Testis (tissue), 3 donors: ENCODE measurements around the gene DCHS1. TPM values are rescaled to one million over a fixed set of nuclear protein-coding genes. Genes with fewer than 3 reads are reported as not detected.
A peak's percentile ranks its signal among the peaks of the same experiment; 100 is the strongest.

Source experiments
- DNase-seq: peaks from one replicate; pipeline ENCODE4 v3.0.0-alpha.2; 2019
- H3K27ac ChIP-seq, 2 donors: fragments of 200-600 bp; sonication (generic); one replicate each; pipeline ENCODE4 v1.5.1; 2019
- H3K27me3 ChIP-seq: fragments of 200-600 bp; sonication (generic); one replicate; pipeline ENCODE4 v1.5.1; 2019
- H3K36me3 ChIP-seq: fragments of 200-600 bp; sonication (generic); one replicate; pipeline ENCODE4 v1.5.1; 2017; ENCODE audit warnings: low read depth; ENCODE audit errors: missing control alignments
- H3K4me1 ChIP-seq: fragments of 200-600 bp; sonication (generic); one replicate; pipeline ENCODE4 v1.5.1; 2019
- H3K4me3 ChIP-seq, 2 donors: fragments of 200-600 bp; sonication (generic); one replicate each; pipeline ENCODE4 v1.5.1; 2017 to 2019
- H3K9me3 ChIP-seq: fragments of 200-600 bp; sonication (generic); one replicate; pipeline ENCODE4 v1.5.1; 2017
- CTCF ChIP-seq, 3 experiments: fragments of 450-650 bp in 2 of 3; fragments of 200-600 bp in 1 of 3; sonication (generic) in 1 of 3; IDR thresholded peaks; one replicate each; pipeline ENCODE4 v1.5.1; 2016 to 2019; ENCODE audit warnings: antibody characterized with exemption in 3 of 3, mild to moderate bottlenecking in 2 of 3, moderate library complexity in 1 of 3
- POLR2A ChIP-seq: fragments of 450-650 bp; IDR thresholded peaks from one replicate; pipeline ENCODE4 v1.6.1; 2017; ENCODE audit warnings: antibody characterized with exemption, mild to moderate bottlenecking, moderate library complexity
- WGBS, 2 donors: methylation state at CpG; one replicate each; pipeline ENCODE4 v1.1.5; 2018; 5-methylcytosine and 5-hydroxymethylcytosine counted together
- intact Hi-C: fragments of 100-400 bp; cut with DNase I; formaldehyde crosslinking; loops from one replicate; pipeline ENCODE4 v1.15.1; 2023; ENCODE audit warnings: low total_unique reads
- polyA plus RNA-seq: library from polyadenylated mRNA; stranded (reverse); fragments of 350-450 nt; fragmentation: Illumina TruSeq; extraction: RNeasy Lipid Tissue Mini Kit (QIAGEN cat#74804); gene quantifications from one replicate; pipeline ENCODE4 v1.2.3, GENCODE V29; 2014; ENCODE audit warnings: low read depth, low replicate concordance; ENCODE audit not compliant: insufficient read depth
- total RNA-seq, 2 donors: library from RNA; depleted of rRNA; stranded (reverse); fragments of >200 nt; gene quantifications; one replicate each; pipeline ENCODE4 v1.2.3, GENCODE V29; 2016

The DCHS1 gene
- total and polyA plus RNA-seq, 3 donors from 2014 or later = 7.1 to 14.2 (median 8.8) TPM

DNA sequence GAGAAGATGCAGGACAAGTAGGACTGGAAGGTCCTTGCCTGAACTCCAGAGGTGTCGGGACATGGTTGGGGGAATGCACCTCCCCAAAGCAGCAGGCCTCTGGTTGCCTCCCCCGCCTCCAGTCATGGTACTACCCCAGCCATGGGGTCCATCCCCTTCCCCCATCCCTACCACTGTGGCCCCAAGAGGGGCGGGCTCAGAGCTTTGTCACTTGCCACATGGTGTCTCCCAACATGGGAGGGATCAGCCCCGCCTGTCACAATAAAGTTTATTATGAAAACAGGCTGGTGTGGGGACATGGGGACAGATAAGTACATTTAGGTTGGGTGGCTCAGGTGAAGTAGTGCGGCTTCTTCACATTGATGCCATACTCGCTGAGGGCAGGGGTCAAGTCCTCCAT lies 45.0 kb downstream of the DCHS1 start:
- Histone ChIP-seq H3K36me3 (no peaks in the 10 kb centered on the region), H3K27ac (no peak overlapping the region)
- WGBS, 2 donors = 75 to 85% methylated on average over 3 to 6 of the region's 6 CpGs

GRCh38 chr11:6609502-6610015 lies 46.0 kb downstream of the DCHS1 start:
- intact Hi-C loops = no loop called here
- Histone ChIP-seq H3K4me1 (peaks cover 39% of the 10 kb centered on the region), H3K27ac (no peak overlapping the region), H3K27me3 (no peaks in the 10 kb centered on the region), H3K9me3 (no peaks in the 10 kb centered on the region), H3K36me3 (no peaks in the 10 kb centered on the region), H3K4me3 (no peak overlapping the region)
- 84 to 89% methylated on average over 8 of the region's 8 CpGs for WGBS, 2 donors
- peak; percentile 9 for DNase-seq
- TF ChIP-seq CTCF (IDR thresholded peaks at IDR 0.05) = no peak

More for the DNA sequence above, 45.0 kb downstream of the DCHS1 start:
- Histone ChIP-seq H3K4me1 (peaks cover 31% of the 10 kb centered on the region), H3K27me3 (no peaks in the 10 kb centered on the region), H3K9me3 (no peaks in the 10 kb centered on the region), H3K4me3 (no peak overlapping the region)
- no peak for DNase-seq
- intact Hi-C loops = no loop called here
- TF ChIP-seq CTCF (IDR thresholded peaks at IDR 0.05) (no peak), POLR2A (no peak)

GRCh38 chr11:6608726-6609501 lies 46.7 kb downstream of the DCHS1 start:
- intact Hi-C loops = no loop called here
- Histone ChIP-seq H3K27me3 (no peaks in the 10 kb centered on the region), H3K4me1 (peaks cover 39% of the 10 kb centered on the region), H3K4me3 (no peak overlapping the region), H3K36me3 (no peaks in the 10 kb centered on the region), H3K9me3 (no peaks in the 10 kb centered on the region), H3K27ac (no peak overlapping the region)
- DNase-seq = peak; percentile 9
- 89 to 92% methylated on average over 14 of the region's 14 CpGs for WGBS, 2 donors
- TF ChIP-seq CTCF (IDR thresholded peaks at IDR 0.05) (no peak), POLR2A (no peak)

DNA sequence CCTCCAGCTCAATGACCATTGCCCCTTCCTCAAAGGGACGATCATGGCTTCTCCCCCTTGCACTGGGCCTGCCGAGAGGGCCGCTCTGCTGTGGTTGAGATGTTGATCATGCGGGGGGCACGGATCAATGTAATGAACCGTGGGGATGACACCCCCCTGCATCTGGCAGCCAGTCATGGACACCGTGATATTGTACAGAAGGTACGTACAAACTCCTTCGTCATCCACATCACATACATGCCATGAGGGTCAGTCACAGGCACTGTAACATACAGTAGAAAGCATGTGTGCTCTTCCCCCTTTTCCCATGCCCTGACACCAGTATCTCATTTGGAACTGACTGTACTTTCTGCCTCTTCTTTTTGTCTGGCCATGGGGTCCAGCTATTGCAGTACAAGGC lies 47.6 kb downstream of the DCHS1 start:
- Histone ChIP-seq H3K9me3 (no peaks in the 10 kb centered on the region), H3K27ac (peak overlapping the region in 1 of 2 donors; percentile 90), H3K36me3 (no peaks in the 10 kb centered on the region), H3K27me3 (no peaks in the 10 kb centered on the region), H3K4me1 (peaks cover 36% of the 10 kb centered on the region), H3K4me3 (no peak overlapping the region)
- TF ChIP-seq CTCF (IDR thresholded peaks at IDR 0.05) (no peak), POLR2A (no peak)
- intact Hi-C loops = no loop called here
- 89 to 95% methylated on average over 9 of the region's 9 CpGs for WGBS, 2 donors
- peak; percentile 4 for DNase-seq
